Trophoblast cell (in vitro differentiated cells and primary cell): ENCODE data around the gene IGF2R.

Experiments used
- DNase-seq, 2 donors: peaks; one replicate each; pipeline ENCODE4 v3.0.0-alpha.2; 2016
- H2AFZ ChIP-seq: 2 replicates; pipeline ENCODE4 v1.6.1; 2013; ENCODE audit warnings: low read length, moderate library complexity, mild to moderate bottlenecking; ENCODE audit not compliant: insufficient read depth, poor library complexity
- H2AK5ac ChIP-seq: 2 replicates; pipeline ENCODE4 v1.6.1; 2013; ENCODE audit warnings: mild to moderate bottlenecking, low read length
- H2BK120ac ChIP-seq: 2 replicates; pipeline ENCODE4 v1.6.1; 2013; ENCODE audit warnings: low read length, mild to moderate bottlenecking, moderate library complexity; ENCODE audit not compliant: insufficient read depth, poor library complexity
- H2BK12ac ChIP-seq: 2 replicates; pipeline ENCODE4 v1.6.1; 2013; ENCODE audit warnings: mild to moderate bottlenecking, low read length, moderate library complexity
- H2BK5ac ChIP-seq: 2 replicates; pipeline ENCODE4 v1.6.1; 2013; ENCODE audit warnings: low read length, low read depth, moderate library complexity, mild to moderate bottlenecking; ENCODE audit not compliant: poor library complexity
- H3K14ac ChIP-seq: 2 replicates; pipeline ENCODE4 v1.6.1; 2013; ENCODE audit warnings: mild to moderate bottlenecking, low read length
- H3K18ac ChIP-seq: 2 replicates; pipeline ENCODE4 v1.6.1; 2013; ENCODE audit warnings: mild to moderate bottlenecking, low read length
- H3K23ac ChIP-seq: 2 replicates; pipeline ENCODE4 v1.6.1; 2013; ENCODE audit warnings: low read length
- H3K27ac ChIP-seq: 2 replicates; pipeline ENCODE4 v1.5.1; 2013; ENCODE audit warnings: low read depth, mild to moderate bottlenecking, inconsistent platforms, low read length, moderate library complexity
- H3K27me3 ChIP-seq: 2 replicates; pipeline ENCODE4 v1.6.1; 2013; ENCODE audit warnings: inconsistent platforms, mild to moderate bottlenecking, low read length, moderate library complexity; ENCODE audit not compliant: insufficient read depth
- H3K36me3 ChIP-seq, 2 experiments: 1 replicate in 1 of 2; 2 replicates in 1 of 2; pipeline ENCODE4 v1.6.1; 2013; ENCODE audit warnings: low read length in 2 of 2, mild to moderate bottlenecking in 2 of 2, moderate library complexity in 1 of 2; ENCODE audit not compliant: insufficient read depth in 2 of 2, control insufficient read depth in 1 of 2
- H3K4ac ChIP-seq: 2 replicates; pipeline ENCODE4 v1.6.1; 2013; ENCODE audit warnings: low read depth, mild to moderate bottlenecking, low read length, moderate library complexity
- H3K4me1 ChIP-seq, 2 experiments: 1 replicate in 1 of 2; 2 replicates in 1 of 2; pipeline ENCODE4 v1.6.1; 2013; ENCODE audit warnings: low read length in 2 of 2, mild to moderate bottlenecking in 2 of 2, moderate library complexity in 1 of 2; ENCODE audit not compliant: insufficient read depth in 2 of 2, control insufficient read depth in 1 of 2
- H3K4me2 ChIP-seq: 2 replicates; pipeline ENCODE4 v1.6.1; 2013; ENCODE audit warnings: inconsistent platforms, mild to moderate bottlenecking, low read length, moderate library complexity
- H3K4me3 ChIP-seq: 2 replicates; pipeline ENCODE4 v1.5.1; 2013; ENCODE audit warnings: mild to moderate bottlenecking, low read depth, low read length, inconsistent platforms
- H3K79me1 ChIP-seq: one replicate; pipeline ENCODE4 v1.6.1; 2013; ENCODE audit warnings: low read length
- H3K79me2 ChIP-seq: 2 replicates; pipeline ENCODE4 v1.6.1; 2013; ENCODE audit warnings: low read length, mild to moderate bottlenecking; ENCODE audit not compliant: control insufficient read depth, insufficient read depth, poor library complexity
- H3K9ac ChIP-seq: 2 replicates; pipeline ENCODE4 v1.6.1; 2013; ENCODE audit warnings: mild to moderate bottlenecking, low read length
- H3K9me3 ChIP-seq: 2 replicates; pipeline ENCODE4 v1.6.1; 2013; ENCODE audit warnings: low read depth, mild to moderate bottlenecking, control low read depth, inconsistent platforms, low read length; ENCODE audit not compliant: insufficient read depth
- H4K12ac ChIP-seq: 2 replicates; pipeline ENCODE4 v1.6.1; 2013; ENCODE audit warnings: low read depth, mild to moderate bottlenecking, low read length, moderate library complexity
- H4K8ac ChIP-seq: 2 replicates; pipeline ENCODE4 v1.6.1; 2013; ENCODE audit warnings: low read depth, mild to moderate bottlenecking, low read length, moderate library complexity
- H4K91ac ChIP-seq: one replicate; pipeline ENCODE4 v1.6.1; 2013; ENCODE audit warnings: low read depth, mild to moderate bottlenecking, low read length, moderate library complexity
- WGBS: extraction: QIAGEN DNeasy Blood & Tissue Kit; methylation state at CpG from one replicate; pipeline ENCODE4 v1.1.7; 2013; ENCODE audit warnings: missing lambda C conversion rate; ENCODE audit not compliant: insufficient read length, insufficient coverage; ENCODE audit errors: extremely low coverage; 5-methylcytosine and 5-hydroxymethylcytosine counted together

Gene IGF2R

GRCh38 chr6:159971341-159972178 is 2.7 kb downstream of the IGF2R start:
- Histone ChIP-seq H4K8ac (no peak overlapping the region), H3K9me3 (no peaks in the 10 kb centered on the region), H3K23ac (no peak overlapping the region), H2BK5ac (no peak overlapping the region), H2BK120ac (no peak overlapping the region), H2BK12ac (no peak overlapping the region), H3K4ac (peak overlapping the region; percentile 97), H3K4me2 (no peak overlapping the region), H3K4me3 (no peak overlapping the region), H3K36me3 (peaks cover 0 to 5% of the 10 kb centered on the region in 2 experiments), H3K18ac (no peak overlapping the region), H3K79me2 (peaks cover 30% of the 10 kb centered on the region), H2AK5ac (no peak overlapping the region), H3K27me3 (no peaks in the 10 kb centered on the region), H3K27ac (no peak overlapping the region), H4K12ac (no peak overlapping the region), H3K14ac (no peak overlapping the region), H3K79me1 (peaks cover 11% of the 10 kb centered on the region), H4K91ac (no peak overlapping the region), H3K9ac (no peak overlapping the region), H2AFZ (no peak overlapping the region), H3K4me1 (peaks cover 3 to 12% of the 10 kb centered on the region in 2 experiments)
- 100% methylated on average over 2 of the region's 12 CpGs for WGBS
- no peak for DNase-seq

DNA sequence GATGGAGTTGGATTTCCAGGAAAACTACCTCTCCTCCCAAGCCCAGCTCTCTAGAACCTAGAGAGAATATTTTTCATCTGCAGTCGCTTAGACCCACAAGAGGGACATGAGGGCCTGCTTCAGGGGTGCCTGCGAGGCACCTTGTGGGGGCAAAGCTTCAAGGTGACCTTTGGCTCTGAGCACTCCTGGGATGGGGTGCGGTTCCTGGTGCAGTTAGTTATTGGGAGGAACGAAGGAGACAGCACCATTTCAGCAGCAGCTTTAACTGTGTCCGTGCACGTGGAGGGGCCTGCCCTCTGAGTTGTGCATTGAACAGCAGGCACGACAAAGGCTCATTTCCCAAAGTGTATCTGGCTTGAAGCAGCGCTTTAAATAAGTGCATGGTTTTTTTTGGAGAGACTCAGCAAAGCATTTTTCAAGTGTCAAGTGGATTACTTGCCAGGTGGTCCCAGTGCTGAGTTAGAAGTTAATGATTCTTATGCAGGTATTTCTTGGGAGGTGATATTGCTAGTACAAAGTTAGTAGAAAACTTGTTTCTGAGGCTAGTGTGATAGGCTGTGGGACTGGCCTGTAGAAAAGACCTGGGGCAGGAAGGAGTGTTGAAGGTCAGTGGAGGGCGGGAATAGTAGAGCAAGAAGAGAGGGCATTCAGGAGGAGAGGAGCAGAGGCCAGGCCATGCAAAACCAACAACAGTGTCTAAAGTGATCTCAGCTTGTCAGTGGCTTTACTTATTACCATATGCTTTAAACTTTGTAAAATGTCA is 3.8 kb downstream of the IGF2R start:
- Histone ChIP-seq H3K4me2 (no peak overlapping the region), H2AK5ac (no peak overlapping the region), H2BK12ac (no peak overlapping the region), H2BK120ac (no peak overlapping the region), H3K79me2 (peaks cover 32% of the 10 kb centered on the region), H2BK5ac (no peak overlapping the region), H3K9ac (no peak overlapping the region), H3K27me3 (no peaks in the 10 kb centered on the region), H3K4me3 (no peak overlapping the region), H3K18ac (no peak overlapping the region), H4K91ac (no peak overlapping the region), H2AFZ (no peak overlapping the region), H3K36me3 (peaks cover 0 to 6% of the 10 kb centered on the region in 2 experiments), H3K4ac (peak overlapping the region; percentile 77), H4K8ac (no peak overlapping the region), H3K4me1 (peaks cover 8 to 18% of the 10 kb centered on the region in 2 experiments), H3K14ac (no peak overlapping the region), H3K23ac (no peak overlapping the region), H4K12ac (no peak overlapping the region), H3K27ac (no peak overlapping the region), H3K9me3 (no peaks in the 10 kb centered on the region), H3K79me1 (peaks cover 11% of the 10 kb centered on the region)
- DNase-seq = no peak
- WGBS = no CpG with 5 or more reads among the region's 9 CpGs

- Histone ChIP-seq H3K23ac (no peak overlapping the region), H3K4me2 (no peak overlapping the region), H3K27me3 (no peaks in the 10 kb centered on the region), H3K4ac (peak overlapping the region; percentile 66), H2AFZ (no peak overlapping the region), H3K14ac (no peak overlapping the region), H3K79me2 (peaks cover 35% of the 10 kb centered on the region), H3K18ac (no peak overlapping the region), H2BK5ac (no peak overlapping the region), H3K4me3 (no peak overlapping the region), H2BK120ac (no peak overlapping the region), H3K36me3 (peaks cover 0 to 7% of the 10 kb centered on the region in 2 experiments), H4K8ac (no peak overlapping the region), H2AK5ac (no peak overlapping the region), H3K79me1 (peaks cover 9% of the 10 kb centered on the region), H3K4me1 (peaks cover 12 to 23% of the 10 kb centered on the region in 2 experiments), H4K91ac (no peak overlapping the region), H3K27ac (no peak overlapping the region), H3K9ac (no peak overlapping the region), H2BK12ac (no peak overlapping the region), H3K9me3 (no peaks in the 10 kb centered on the region), H4K12ac (no peak overlapping the region)
- WGBS = no CpG with 5 or more reads among the region's 2 CpGs
- DNase-seq = no peak
Measured at GRCh38 chr6:159973406-159973805, 4.5 kb downstream of the IGF2R start.

DNA sequence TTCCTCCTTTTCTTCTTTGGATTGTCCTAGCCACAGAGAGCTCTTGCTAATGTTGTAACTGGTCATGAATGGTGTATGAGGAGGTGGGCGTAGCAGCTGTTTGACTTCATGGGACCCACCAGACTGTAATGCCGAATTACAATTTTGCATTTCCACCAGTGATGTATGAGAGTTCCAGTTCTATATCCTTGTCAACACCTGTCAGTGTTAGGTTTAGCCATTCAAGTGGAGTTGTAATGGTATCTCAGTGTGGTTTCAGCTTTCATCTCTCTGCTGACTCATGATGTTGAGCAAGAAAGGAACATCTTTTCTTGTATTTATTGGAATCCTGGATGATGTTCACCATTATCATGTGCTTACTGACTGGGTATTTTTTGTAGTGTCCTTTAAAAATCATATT is 5.1 kb downstream of the IGF2R start:
- H3K9me3 ChIP-seq = no peaks in the 10 kb centered on the region

More for the DNA sequence above, 5.1 kb downstream of the IGF2R start:
- Histone ChIP-seq H2BK120ac (no peak overlapping the region), H3K4me3 (no peak overlapping the region), H3K79me1 (peaks cover 6% of the 10 kb centered on the region), H3K23ac (no peak overlapping the region), H3K9ac (no peak overlapping the region), H3K79me2 (peaks cover 33% of the 10 kb centered on the region), H2AK5ac (no peak overlapping the region), H2BK12ac (no peak overlapping the region), H3K27me3 (no peaks in the 10 kb centered on the region), H3K4me2 (no peak overlapping the region), H3K4me1 (peaks cover 15 to 27% of the 10 kb centered on the region in 2 experiments), H3K4ac (peak overlapping the region; percentile 56), H3K27ac (no peak overlapping the region), H4K91ac (no peak overlapping the region), H3K18ac (no peak overlapping the region), H2BK5ac (no peak overlapping the region), H4K12ac (no peak overlapping the region), H2AFZ (no peak overlapping the region), H3K14ac (no peak overlapping the region), H4K8ac (no peak overlapping the region), H3K36me3 (peaks cover 0 to 7% of the 10 kb centered on the region in 2 experiments)
- no CpG with 5 or more reads among the region's 2 CpGs for WGBS
- DNase-seq = peak in 1 of 2 donors; percentile 59
